NCI-H146 treated with DMSO at 0.1 percent for 48 hours (cell line): ENCODE results near the gene PTGIR.
A peak's percentile ranks its signal among the peaks of the same experiment; 100 is the strongest.
"Not testable (repeated sequence)": the region's sequence is repeated elsewhere in the genome, so short reads cannot be mapped to it uniquely, and the experiment has no call there.

Experiments used
- DNase-seq: peaks from one replicate; lab custom pipeline; 2025; ENCODE audit not compliant: unreplicated experiment; lab: John Stamatoyannopoulos, UW

PTGIR gene

GRCh38 chr19:46639358-46640182 lies 14.7 kb upstream of the PTGIR start:
- no peak for DNase-seq

GRCh38 chr19:46637224-46637623 lies 12.3 kb upstream of the PTGIR start:
- no peak for DNase-seq

- no peak for DNase-seq
These were observed 11.3 kb upstream of the PTGIR start, which contains the start of gene GNG8 for GRCh38 chr19:46635920-46636761. TSS of gene GNG8 (minus strand) at chr19:46636202. CDS start at chr19:46634682, 1,520 bp downstream.

- peak; percentile 78 for DNase-seq
These were observed 9.8 kb upstream of the PTGIR start for GRCh38 chr19:46634656-46635218.

GRCh38 chr19:46634045-46634655 lies 9.3 kb upstream of the PTGIR start:
- DNase-seq: peak; percentile 72

- DNase-seq: no peak
These were observed 8.2 kb upstream of the PTGIR start for GRCh38 chr19:46633130-46633529.

GRCh38 chr19:46631481-46631880 lies 6.6 kb upstream of the PTGIR start:
- DNase-seq: no peak

- no peak for DNase-seq
These were observed 5.8 kb upstream of the PTGIR start for GRCh38 chr19:46630586-46631205.

GRCh38 chr19:46629546-46630025 lies 4.7 kb upstream of the PTGIR start:
- DNase-seq: no peak

GRCh38 chr19:46628970-46629369 lies 4.1 kb upstream of the PTGIR start:
- DNase-seq: not testable (repeated sequence)

GRCh38 chr19:46626446-46626845 lies 1.6 kb upstream of the PTGIR start:
- no peak for DNase-seq

- no peak for DNase-seq
These were observed 842 bp upstream of the PTGIR start for GRCh38 chr19:46625731-46626130.

GRCh38 chr19:46623915-46624502 lies 880 bp downstream of the PTGIR start:
- DNase-seq: no peak

- no peak for DNase-seq
These were observed 2.8 kb downstream of the PTGIR start for GRCh38 chr19:46622118-46622446.

GRCh38 chr19:46621191-46622117 lies 3.4 kb downstream of the PTGIR start:
- no peak for DNase-seq

- no peak for DNase-seq
These were observed 4.2 kb downstream of the PTGIR start for GRCh38 chr19:46620716-46621115.

GRCh38 chr19:46620267-46620666 lies 4.6 kb downstream of the PTGIR start:
- no peak for DNase-seq

- peak; percentile 26 for DNase-seq
These were observed 6.1 kb downstream of the PTGIR start for GRCh38 chr19:46618670-46619231.

- DNase-seq: no peak
These were observed 7.3 kb downstream of the PTGIR start for GRCh38 chr19:46617601-46618000.
